A549 (cell line): ENCODE data around the gene ELOVL5. TPM values are rescaled to one million over a fixed set of nuclear protein-coding genes. Genes with fewer than 3 reads are reported as not detected.

Source experiments
- ATAC-seq, 2 experiments: fragments of 200-7000 bp in 1 of 2; fragments of >200 bp in 1 of 2; cut with Nextera tagmentation in 1 of 2; cut with Tn5 transposase in 1 of 2; 3 replicates each; pipeline versions ENCODE4 v1.8.0 to v1.9.1; 2018 to 2020; ENCODE audit warnings: mild to moderate bottlenecking in 1 of 2, moderate library complexity in 1 of 2
- CTCF ChIA-PET: fragments of 300-600 bp; sonication (Branson Sonifier 250); formaldehyde crosslinking; extraction: SDS; loops from one replicate; lab custom pipeline; 2021; ENCODE audit warnings: antibody characterized with exemption, inconsistent platforms; lab: Yijun Ruan, JAX
- POLR2A ChIA-PET: fragments of 350-600 bp; formaldehyde crosslinking; extraction: SDS; loops from one replicate; lab custom pipeline; 2021; ENCODE audit warnings: antibody characterized with exemption, inconsistent platforms; lab: Yijun Ruan, JAX
- DNase-seq, 2 experiments: peaks; one replicate each; pipeline versions ENCODE4 v3.0.0 to v3.0.0-alpha.2; 2011 to 2016; ENCODE audit warnings: low read depth in 1 of 2, low spot score in 1 of 2
- FAIRE-seq: peaks from 2 replicates; lab custom pipeline; 2011; peaks lifted over from hg19 to GRCh38; lab: Jason Lieb, UNC
- H3K27ac ChIP-seq, 2 experiments: fragments of >200 bp; sonication (Bioruptor Twin); formaldehyde crosslinking; 3 replicates each; pipeline ENCODE4 v1.5.1; 2016 to 2017
- H3K4me1 ChIP-seq: fragments of >200 bp; sonication (Bioruptor Twin); formaldehyde crosslinking; 3 replicates; pipeline ENCODE4 v1.6.1; 2016
- H3K4me2 ChIP-seq: fragments of >200 bp; sonication (Bioruptor Twin); formaldehyde crosslinking; 3 replicates; pipeline ENCODE4 v1.6.1; 2016
- H3K4me3 ChIP-seq: fragments of >200 bp; sonication (Bioruptor Twin); formaldehyde crosslinking; 3 replicates; pipeline ENCODE4 v1.5.1; 2016
- H3K9me3 ChIP-seq: fragments of >200 bp; sonication (Bioruptor Twin); formaldehyde crosslinking; 3 replicates; pipeline ENCODE4 v1.6.1; 2016
- BHLHE40 ChIP-seq: IDR thresholded peaks from 2 replicates; pipeline ENCODE4 v1.6.1; 2012; ENCODE audit warnings: low read depth, low read length, inconsistent platforms
- CBX2 ChIP-seq: fragments of 200-600 bp; sonication (generic); IDR thresholded peaks from 2 replicates; pipeline ENCODE4 v1.6.1; 2016; ENCODE audit warnings: low read depth, mild to moderate bottlenecking, borderline replicate concordance
- CHD2 ChIP-seq: fragments of 150-350 bp; IDR thresholded peaks from 2 replicates; pipeline ENCODE4 v1.6.1; 2014; ENCODE audit warnings: low read length; ENCODE audit not compliant: partially characterized antibody
- E2F6 ChIP-seq: IDR thresholded peaks from 2 replicates; pipeline ENCODE4 v1.6.1; 2012; ENCODE audit warnings: low read depth, borderline replicate concordance
- FOSB ChIP-seq: fragments of 250-450 bp; sonication (Bioruptor Pico); IDR thresholded peaks from 2 replicates; pipeline ENCODE4 v1.5.0; 2020; ENCODE audit warnings: mild to moderate bottlenecking, moderate library complexity
- FOSL2 ChIP-seq, 2 experiments: fragments of 450-650 bp in 1 of 2; fragments of >200 bp in 1 of 2; sonication (Bioruptor Twin) in 1 of 2; formaldehyde crosslinking; IDR thresholded peaks; 2 replicates each; pipeline versions ENCODE4 v1.5.0 to v1.6.1; 2016 to 2020; ENCODE audit warnings: mild to moderate bottlenecking in 1 of 2, moderate library complexity in 1 of 2
- HDAC2 ChIP-seq: fragments of 200-600 bp; sonication (generic); IDR thresholded peaks from 2 replicates; pipeline ENCODE4 v1.6.1; 2016
- HOXB13 ChIP-seq: fragments of 250-450 bp; sonication (Bioruptor Pico); IDR thresholded peaks from 2 replicates; pipeline ENCODE4 v1.5.0; 2020; ENCODE audit warnings: low read depth, mild to moderate bottlenecking, moderate library complexity
- JUNB ChIP-seq: fragments of >200 bp; sonication (Bioruptor Twin); formaldehyde crosslinking; IDR thresholded peaks from 2 replicates; pipeline ENCODE4 v1.6.1; 2016
- KDM5A ChIP-seq: fragments of 200-600 bp; sonication (generic); IDR thresholded peaks from 2 replicates; pipeline ENCODE4 v1.6.1; 2016; ENCODE audit warnings: antibody characterized with exemption, mild to moderate bottlenecking
- NFE2L2 ChIP-seq: fragments of 150-350 bp; conservative IDR thresholded peaks from 2 replicates; pipeline ENCODE4 v1.6.1; 2014; ENCODE audit warnings: low read length
- NPAS2 ChIP-seq: fragments of 250-450 bp; sonication (Bioruptor Pico); IDR thresholded peaks from 2 replicates; pipeline ENCODE4 v1.8.0; 2022; ENCODE audit warnings: mild to moderate bottlenecking, moderate library complexity, borderline replicate concordance
- POLR2AphosphoS2 ChIP-seq: conservative IDR thresholded peaks from 2 replicates; pipeline ENCODE4 v1.6.1; 2012; ENCODE audit warnings: low read length, improper control_type of control experiment, inconsistent platforms
- SMC3 ChIP-seq: fragments of >200 bp; sonication (Bioruptor Twin); formaldehyde crosslinking; IDR thresholded peaks from 3 replicates; pipeline ENCODE4 v1.6.1; 2018; ENCODE audit warnings: inconsistent platforms
- ZNF302 ChIP-seq: fragments of 250-450 bp; sonication (Bioruptor Pico); IDR thresholded peaks from 2 replicates; pipeline ENCODE4 v1.9.0; 2021; ENCODE audit warnings: inconsistent platforms, mild to moderate bottlenecking, moderate library complexity
- ZSCAN20 ChIP-seq: fragments of 250-450 bp; sonication (Bioruptor Pico); IDR thresholded peaks from 2 replicates; pipeline ENCODE4 v1.8.0; 2022; ENCODE audit warnings: mild to moderate bottlenecking, moderate library complexity
- WGBS: methylation state at CpG from one replicate; pipeline ENCODE4 v1.1.6; 2017; ENCODE audit errors: missing lambda C conversion rate; 5-methylcytosine and 5-hydroxymethylcytosine counted together
- polyA plus RNA-seq, 4 experiments: library from polyadenylated mRNA; depleted of rRNA in 3 of 4; stranded (reverse); fragments of >200 nt; fragmentation: RNase III in 1 of 4; extraction: RNeasy Plus Mini Kit Qiagen cat#74134 plus additional on column Dnase treatment in 1 of 4; gene quantifications; 2 replicates in 3 of 4; 3 replicates in 1 of 4; pipeline ENCODE4 v1.2.3, GENCODE V29; 2011 to 2017
- TF ChIP-seq, protein P1 (sequence below): fragments of 200-600 bp; sonication (generic); IDR thresholded peaks from 2 replicates; pipeline ENCODE4 v1.6.1; 2016; ENCODE audit warnings: antibody characterized with exemption, mild to moderate bottlenecking, moderate library complexity
- TF ChIP-seq, protein P2 (sequence below): fragments of >200 bp; sonication (Bioruptor Twin); formaldehyde crosslinking; IDR thresholded peaks from 3 replicates; pipeline ENCODE4 v1.6.1; 2016
- TF ChIP-seq, protein P3 (sequence below): IDR thresholded peaks from 2 replicates; pipeline ENCODE4 v1.6.1; 2012
- TF ChIP-seq, protein P4 (sequence below): fragments of 250-450 bp; sonication (Bioruptor Pico); IDR thresholded peaks from 2 replicates; pipeline ENCODE4 v1.5.0; 2020; ENCODE audit warnings: low read depth, mild to moderate bottlenecking, moderate library complexity

Gene ELOVL5
- polyA plus RNA-seq, 2 of the 4 experiments (the other 2 are of a cell fraction), result 90.9 to 95.4 TPM

- Histone ChIP-seq H3K9me3 (no peaks in the 10 kb centered on the region), H3K4me3 (no peak overlapping the region), H3K27ac (peak overlapping the region in 1 of 2 experiments; percentile 80; a peak in 2 of 6 replicates), H3K4me1 (peaks cover 61% of the 10 kb centered on the region), H3K4me2 (0 out of 3 replicates have a peak overlapping the region, but pooled peaks have one; percentile 74)
- ATAC-seq (peak; percentile 34; a peak in 5 of 6 replicates), DNase-seq (no peak), FAIRE-seq (no peak)
- TF ChIP-seq, protein P1, sequence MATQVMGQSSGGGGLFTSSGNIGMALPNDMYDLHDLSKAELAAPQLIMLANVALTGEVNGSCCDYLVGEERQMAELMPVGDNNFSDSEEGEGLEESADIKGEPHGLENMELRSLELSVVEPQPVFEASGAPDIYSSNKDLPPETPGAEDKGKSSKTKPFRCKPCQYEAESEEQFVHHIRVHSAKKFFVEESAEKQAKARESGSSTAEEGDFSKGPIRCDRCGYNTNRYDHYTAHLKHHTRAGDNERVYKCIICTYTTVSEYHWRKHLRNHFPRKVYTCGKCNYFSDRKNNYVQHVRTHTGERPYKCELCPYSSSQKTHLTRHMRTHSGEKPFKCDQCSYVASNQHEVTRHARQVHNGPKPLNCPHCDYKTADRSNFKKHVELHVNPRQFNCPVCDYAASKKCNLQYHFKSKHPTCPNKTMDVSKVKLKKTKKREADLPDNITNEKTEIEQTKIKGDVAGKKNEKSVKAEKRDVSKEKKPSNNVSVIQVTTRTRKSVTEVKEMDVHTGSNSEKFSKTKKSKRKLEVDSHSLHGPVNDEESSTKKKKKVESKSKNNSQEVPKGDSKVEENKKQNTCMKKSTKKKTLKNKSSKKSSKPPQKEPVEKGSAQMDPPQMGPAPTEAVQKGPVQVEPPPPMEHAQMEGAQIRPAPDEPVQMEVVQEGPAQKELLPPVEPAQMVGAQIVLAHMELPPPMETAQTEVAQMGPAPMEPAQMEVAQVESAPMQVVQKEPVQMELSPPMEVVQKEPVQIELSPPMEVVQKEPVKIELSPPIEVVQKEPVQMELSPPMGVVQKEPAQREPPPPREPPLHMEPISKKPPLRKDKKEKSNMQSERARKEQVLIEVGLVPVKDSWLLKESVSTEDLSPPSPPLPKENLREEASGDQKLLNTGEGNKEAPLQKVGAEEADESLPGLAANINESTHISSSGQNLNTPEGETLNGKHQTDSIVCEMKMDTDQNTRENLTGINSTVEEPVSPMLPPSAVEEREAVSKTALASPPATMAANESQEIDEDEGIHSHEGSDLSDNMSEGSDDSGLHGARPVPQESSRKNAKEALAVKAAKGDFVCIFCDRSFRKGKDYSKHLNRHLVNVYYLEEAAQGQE, result no peak
- TF ChIP-seq HDAC2 (no peak), KDM5A (no peak), NPAS2 (CRISPR knock-in tag) (no peak), SMC3 (no peak), ZSCAN20 (CRISPR knock-in tag) (no peak), E2F6 (no peak), CBX2 (no peak), BHLHE40 (no peak), CHD2 (no peak), FOSB (CRISPR knock-in tag) (no peak), HOXB13 (no peak), FOSL2 (IDR thresholded peaks at IDR 0.05) (no peak), FOSL2 (CRISPR knock-in tag; IDR thresholded peaks at IDR 0.05) (no peak), NFE2L2 (no peak), JUNB (no peak), POLR2AphosphoS2 (no peak), ZNF302 (CRISPR knock-in tag) (no peak)
- TF ChIP-seq, protein P2, sequence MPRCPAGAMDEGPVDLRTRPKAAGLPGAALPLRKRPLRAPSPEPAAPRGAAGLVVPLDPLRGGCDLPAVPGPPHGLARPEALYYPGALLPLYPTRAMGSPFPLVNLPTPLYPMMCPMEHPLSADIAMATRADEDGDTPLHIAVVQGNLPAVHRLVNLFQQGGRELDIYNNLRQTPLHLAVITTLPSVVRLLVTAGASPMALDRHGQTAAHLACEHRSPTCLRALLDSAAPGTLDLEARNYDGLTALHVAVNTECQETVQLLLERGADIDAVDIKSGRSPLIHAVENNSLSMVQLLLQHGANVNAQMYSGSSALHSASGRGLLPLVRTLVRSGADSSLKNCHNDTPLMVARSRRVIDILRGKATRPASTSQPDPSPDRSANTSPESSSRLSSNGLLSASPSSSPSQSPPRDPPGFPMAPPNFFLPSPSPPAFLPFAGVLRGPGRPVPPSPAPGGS, result no peak
- TF ChIP-seq, protein P3, sequence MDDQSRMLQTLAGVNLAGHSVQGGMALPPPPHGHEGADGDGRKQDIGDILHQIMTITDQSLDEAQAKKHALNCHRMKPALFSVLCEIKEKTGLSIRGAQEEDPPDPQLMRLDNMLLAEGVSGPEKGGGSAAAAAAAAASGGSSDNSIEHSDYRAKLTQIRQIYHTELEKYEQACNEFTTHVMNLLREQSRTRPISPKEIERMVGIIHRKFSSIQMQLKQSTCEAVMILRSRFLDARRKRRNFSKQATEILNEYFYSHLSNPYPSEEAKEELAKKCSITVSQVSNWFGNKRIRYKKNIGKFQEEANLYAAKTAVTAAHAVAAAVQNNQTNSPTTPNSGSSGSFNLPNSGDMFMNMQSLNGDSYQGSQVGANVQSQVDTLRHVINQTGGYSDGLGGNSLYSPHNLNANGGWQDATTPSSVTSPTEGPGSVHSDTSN, result no peak
- TF ChIP-seq, protein P4, sequence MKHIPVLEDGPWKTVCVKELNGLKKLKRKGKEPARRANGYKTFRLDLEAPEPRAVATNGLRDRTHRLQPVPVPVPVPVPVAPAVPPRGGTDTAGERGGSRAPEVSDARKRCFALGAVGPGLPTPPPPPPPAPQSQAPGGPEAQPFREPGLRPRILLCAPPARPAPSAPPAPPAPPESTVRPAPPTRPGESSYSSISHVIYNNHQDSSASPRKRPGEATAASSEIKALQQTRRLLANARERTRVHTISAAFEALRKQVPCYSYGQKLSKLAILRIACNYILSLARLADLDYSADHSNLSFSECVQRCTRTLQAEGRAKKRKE, result no peak
- ChIA-PET CTCF (interaction anchor here (1.2 kb wide), 1 partner anchor 9 kb away, joined by 4 read pairs; no protein-coding TSS in a partner anchor), POLR2A (interaction anchor here (2.8 kb wide), 1 partner anchor 59 kb away, joined by 8 read pairs; no protein-coding TSS in a partner anchor)
- whole genome bisulfite sequencing, result 84% methylated on average over 9 of the region's 9 CpGs
Observed at GRCh38 chr6:53300656-53301551, 47.8 kb downstream of the ELOVL5 start.
